NOMO-1 treated with dmso at 0.1 percent for 144 hours (cell line): Measurements from ENCODE around the gene SMPDL3A.

Experiments used
- DNase-seq: peaks from one replicate; lab custom pipeline; 2025; ENCODE audit not compliant: unreplicated experiment; lab: John Stamatoyannopoulos, UW

Gene SMPDL3A

DNA sequence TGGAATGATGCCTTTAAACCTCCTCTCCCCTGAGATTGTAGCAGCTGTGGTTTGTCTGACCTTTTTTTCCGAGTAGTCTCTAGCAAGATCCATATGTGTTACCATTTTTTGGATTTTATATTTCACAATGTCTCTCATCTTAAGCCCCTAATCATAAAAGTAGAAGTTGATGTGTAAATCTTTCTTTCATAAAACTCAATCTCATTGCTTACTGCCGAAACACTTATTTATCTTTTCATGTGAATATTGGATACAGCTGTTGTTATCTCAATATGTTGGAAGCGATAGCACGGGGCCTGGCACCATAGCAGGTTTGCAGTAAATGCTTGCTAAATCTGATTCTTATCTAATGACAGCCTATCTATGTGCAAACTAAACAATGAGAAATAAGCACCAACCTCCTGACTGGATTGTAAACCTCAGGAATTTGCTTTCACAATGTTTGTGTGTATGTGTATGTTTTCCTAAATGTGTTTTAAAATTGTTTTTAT, 14.2 kb downstream of the SMPDL3A start:
- no peak for DNase-seq

DNA sequence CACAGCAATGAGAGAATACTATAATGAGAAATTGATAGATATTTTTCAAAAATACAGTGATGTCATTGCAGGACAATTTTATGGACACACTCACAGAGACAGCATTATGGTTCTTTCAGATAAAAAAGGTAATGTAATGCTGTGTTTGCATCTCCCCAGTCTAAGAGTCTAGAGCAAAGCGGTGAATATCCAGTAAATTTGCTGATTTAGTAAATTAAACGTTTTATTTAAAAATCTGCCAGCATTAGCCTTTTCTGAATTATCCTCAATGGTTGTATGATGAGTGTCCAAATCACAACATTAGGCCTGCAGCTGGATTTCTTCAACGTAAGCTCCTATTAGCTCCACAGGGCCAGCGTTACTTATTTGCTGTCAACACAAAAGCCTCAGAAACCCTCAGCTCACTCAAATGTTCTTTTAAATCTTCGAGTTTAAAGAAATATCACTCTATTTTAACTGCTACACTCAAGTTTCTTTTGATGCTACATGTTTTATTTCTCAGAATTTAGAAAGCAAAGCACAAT, 16.0 kb downstream of the SMPDL3A start:
- no peak for DNase-seq

DNA sequence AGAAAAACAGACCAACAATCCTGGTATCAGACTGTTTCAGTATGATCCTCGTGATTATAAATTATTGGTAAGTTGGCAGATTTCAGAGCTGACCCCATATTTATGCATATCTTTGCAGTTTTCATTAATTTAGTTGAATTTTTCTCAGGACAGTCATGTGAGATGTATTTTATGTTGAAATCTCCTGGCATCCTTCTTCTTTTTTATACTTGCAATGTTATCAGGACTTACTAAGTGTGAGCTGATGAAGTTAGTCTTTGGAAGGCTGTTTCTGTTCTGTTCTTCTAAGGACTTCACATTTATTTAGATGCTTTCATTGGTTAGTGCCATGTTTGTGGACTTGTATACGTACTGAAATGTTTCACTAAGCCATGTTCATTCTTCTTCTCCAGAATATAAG, 17.2 kb downstream of the SMPDL3A start:
- no peak for DNase-seq

DNA sequence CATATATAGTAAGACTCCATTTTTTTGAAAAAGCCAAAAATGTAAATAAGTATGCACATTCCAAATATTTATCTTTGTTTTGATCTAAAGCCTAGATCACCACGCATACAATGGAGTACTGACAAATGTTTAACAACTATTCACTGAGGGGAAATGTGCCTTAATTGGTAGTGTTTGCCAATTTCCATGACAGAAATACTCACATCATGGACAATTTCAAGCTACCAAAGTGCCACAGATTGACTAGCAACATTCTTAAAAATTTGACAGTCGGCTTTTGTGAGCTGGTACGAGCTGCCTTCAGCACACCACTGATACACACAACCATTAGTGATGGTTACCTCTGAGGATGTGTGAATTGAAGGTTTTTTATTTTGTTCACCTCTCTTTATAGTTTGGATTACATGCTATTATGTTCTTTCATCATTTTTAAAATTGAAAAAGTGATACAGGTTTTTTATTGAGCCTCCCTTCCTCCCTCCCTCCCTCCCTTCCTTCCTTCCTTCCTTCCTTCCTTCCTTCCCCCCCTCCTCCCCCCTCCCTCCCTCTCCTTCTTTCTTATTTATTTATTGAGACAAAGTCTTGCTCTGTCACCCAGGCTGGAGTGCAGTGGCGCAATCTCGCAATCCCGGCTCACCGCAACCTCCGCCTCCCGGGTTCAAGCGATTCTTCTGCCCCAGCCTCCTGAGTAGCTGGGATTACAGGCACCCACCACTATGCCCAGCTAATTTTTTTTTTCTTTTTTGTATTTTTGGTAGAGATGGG, 19.2 kb downstream of the SMPDL3A start:
- DNase-seq, result no peak

DNA sequence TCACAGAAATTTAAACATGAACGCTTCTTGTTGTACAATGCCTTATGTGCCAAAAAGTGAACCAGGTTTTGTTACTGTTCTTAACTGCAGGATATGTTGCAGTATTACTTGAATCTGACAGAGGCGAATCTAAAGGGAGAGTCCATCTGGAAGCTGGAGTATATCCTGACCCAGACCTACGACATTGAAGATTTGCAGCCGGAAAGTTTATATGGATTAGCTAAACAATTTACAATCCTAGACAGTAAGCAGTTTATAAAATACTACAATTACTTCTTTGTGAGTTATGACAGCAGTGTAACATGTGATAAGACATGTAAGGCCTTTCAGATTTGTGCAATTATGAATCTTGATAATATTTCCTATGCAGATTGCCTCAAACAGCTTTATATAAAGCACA, 19.9 kb downstream of the SMPDL3A start:
- no peak for DNase-seq

DNA sequence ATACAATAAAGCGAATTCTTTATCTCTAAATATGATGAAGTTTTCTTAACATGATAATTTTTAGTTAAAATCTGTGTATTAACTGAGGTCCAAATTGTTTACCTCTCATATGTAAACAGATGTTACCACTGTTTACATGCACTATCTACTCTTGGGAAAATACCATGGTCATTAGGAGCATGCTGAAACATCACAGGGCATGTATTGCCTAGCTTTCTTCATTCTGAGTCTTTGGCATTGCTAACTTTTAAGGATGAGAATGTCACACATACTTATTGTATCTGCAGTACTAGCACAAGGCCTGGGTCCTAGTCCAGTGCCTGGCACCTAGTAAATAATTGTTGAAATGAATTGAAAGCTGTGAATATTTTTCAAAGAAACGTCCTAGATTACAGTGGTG, 20.6 kb downstream of the SMPDL3A start:
- no peak for DNase-seq

DNA sequence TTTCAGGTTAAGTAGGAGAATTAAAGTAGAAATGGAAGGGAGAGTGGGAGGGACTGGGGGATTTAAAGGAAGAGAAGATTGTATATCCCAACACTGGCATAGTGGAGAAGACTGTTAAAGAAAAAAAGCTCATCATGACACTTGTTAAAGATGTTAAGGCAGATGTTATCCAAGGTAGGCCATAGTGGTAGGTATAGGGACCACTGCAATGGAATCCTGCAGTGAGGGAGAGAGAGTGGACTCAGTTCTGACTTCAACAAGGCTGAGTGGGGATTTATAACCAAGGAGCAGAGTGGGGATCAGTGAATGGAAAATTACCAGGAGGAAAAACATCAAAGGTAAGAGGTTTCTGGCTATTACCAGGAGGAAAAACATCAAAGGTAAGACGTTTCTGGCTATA, 21.1 kb downstream of the SMPDL3A start:
- no peak for DNase-seq

DNA sequence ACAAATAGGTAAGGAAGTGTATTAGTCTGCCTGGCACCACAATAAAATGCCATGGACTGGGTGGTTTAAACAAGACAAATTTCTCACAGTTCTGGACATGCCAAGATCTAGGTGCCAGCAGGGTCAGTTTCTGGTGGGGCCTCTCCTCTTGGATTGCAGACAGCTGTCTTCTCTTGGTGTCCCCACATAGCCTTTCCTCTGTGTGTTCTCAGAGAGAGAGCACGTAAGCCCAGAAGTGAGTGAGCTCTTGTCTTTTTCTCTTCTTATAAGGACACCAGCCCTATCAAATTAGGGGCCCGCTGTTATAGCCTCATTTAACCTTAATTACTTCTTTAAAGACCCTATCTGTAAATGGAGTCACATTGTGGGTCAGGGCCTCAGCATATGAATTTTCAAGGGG, 28.3 kb downstream of the SMPDL3A start:
- no peak for DNase-seq

DNA sequence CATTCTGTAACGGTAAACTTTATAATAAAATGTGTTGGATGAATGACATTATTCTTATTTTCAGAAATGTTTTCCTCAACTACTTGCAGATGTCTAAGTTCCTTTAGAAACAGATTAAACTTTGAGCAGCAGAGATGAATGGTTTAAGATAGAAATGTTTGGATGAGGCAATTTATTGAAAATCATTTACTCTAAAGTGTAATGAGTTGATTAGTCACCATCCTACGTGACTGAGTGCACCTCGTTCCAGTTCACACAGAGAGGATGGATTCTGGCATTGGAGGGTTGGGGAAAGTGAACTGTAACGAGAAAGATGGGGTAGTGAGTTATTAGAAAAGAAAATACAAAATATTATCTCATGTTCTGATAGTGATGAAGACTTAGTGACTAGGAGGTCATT, 28.7 kb downstream of the SMPDL3A start:
- no peak for DNase-seq

DNA sequence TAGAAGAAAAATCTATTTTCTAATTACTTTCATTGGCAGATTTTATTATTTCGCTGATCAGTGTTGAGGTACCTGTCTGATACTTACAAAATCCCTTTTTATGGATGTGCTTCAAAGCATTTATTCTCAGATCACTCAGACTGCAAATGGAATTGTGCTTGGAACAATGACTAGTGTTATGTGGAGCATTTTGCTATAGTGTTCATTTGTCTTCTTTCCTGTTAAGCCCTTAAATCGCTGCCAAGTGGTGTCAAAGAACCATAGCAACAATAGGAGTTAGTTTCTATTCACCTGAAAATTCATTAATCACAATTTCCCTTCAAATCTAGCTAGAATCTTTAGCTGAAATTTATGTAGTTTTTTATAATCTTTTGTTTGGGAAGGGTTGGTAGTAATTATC, 29.8 kb downstream of the SMPDL3A start:
- no peak for DNase-seq

DNA sequence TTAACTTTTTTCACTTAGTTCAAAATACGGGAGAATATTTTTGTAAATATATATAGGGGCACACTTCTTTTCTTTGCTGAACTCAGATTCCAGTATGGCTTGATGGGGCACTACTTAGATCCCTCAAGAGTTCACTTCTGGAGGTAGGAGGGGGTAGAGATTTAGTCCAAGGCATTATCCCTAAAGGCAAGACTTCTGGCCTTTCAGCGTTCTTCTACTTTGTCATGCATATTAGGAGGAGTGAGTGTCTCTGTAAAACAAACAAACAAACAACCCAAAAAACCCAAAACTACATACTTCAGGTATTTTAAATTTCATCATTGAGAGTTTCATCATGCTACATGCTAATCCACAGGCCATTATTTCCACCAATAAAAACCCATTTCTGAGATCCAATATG, 32.0 kb downstream of the SMPDL3A start:
- no peak for DNase-seq

DNA sequence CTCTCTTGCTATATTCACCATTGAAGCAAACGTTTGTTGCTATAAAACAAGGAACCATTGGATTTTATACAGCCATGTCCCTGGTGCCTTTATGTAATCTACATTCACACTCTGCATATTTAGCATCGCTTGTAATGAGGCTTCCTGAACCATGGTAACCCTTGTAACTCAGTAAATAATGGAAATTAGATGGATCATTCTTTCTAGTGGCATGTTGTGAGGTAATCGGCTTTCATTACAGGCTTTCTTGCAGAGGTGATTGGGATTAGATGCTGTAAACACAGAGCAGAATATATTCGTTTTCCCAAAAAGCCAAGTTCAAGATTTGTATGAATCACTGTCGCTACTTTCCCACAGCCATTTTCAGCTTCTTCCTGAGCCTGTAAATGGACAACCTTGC, 36.1 kb downstream of the SMPDL3A start:
- no peak for DNase-seq

DNA sequence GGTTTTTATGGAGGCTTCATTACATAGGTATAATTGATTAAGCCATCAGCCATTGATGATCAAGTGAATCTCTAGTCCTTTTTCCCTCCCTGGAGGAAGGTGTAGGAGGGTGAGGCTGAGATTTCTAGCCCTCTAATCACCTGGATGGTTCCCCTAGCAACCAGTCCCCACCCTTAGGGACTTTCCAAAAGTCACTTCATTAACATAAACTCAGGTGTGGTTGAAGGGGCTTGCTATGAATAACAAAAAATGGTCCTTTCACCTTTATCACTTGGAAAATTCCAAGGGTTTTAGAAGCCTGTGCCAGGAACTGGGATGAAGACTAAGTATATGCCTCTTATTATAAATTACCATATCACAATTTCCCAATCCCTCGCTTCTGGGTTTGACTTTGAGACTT, 40.4 kb downstream of the SMPDL3A start:
- no peak for DNase-seq

DNA sequence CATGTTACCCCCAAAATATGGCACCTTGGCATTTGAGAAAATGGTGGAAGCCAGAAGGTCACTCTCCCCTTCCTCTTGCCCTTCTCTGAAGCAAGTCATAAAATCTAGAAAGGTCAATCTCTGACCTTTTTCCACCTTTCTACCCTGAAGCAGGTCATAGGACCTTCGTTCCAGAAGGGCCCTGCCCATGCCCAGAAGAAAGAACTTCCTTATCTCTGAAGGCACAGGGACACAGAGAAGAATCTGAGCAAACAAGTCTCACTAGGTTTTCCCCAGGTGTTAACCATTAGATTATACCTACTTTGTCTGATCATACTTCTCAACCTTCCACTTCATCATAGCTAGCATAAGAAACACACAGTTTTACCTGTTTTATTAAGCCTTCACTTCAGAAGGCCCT, 42.5 kb downstream of the SMPDL3A start:
- no peak for DNase-seq

DNA sequence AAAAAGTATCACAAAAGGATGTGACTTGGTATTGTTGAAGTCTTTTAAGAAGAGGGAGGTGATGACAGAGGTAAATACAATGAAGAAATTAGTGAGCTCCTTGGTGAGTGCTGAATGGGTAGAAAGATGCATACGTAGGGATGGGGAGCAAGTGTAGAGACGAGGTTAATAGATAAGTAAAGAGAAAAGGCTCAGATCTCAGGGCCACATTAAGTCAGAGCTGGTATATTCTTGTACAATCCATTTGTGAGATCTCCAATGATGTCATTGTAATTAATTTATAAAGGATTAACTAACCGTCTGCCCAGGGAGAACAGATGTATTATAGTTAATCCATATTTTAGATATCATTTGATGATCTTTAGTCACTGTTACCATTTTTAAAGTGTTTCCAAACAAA, 43.4 kb downstream of the SMPDL3A start:
- no peak for DNase-seq

DNA sequence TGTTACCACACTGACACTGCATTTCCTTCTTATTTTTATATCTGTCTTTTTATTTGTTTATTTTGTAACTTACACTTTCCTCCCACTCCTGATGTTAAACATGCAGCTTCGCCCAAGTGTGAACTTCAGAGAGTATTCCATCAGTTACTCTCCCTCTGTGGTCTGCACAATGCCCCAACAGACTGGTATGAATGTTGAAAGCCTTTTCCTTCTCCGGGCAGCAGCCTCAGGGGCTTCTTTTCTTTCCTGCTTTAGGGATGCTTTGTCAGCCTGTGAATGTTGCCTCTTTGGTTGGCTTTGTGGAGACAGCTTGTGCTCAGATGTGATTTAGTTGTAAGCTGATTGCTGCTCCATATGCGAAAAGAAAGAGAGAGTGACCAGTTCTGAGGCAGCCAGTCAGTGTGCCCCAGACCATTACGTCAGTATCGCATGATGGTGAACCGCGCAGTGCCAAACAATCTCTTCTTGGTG, 44.0 kb downstream of the SMPDL3A start:
- DNase-seq, result no peak

DNA sequence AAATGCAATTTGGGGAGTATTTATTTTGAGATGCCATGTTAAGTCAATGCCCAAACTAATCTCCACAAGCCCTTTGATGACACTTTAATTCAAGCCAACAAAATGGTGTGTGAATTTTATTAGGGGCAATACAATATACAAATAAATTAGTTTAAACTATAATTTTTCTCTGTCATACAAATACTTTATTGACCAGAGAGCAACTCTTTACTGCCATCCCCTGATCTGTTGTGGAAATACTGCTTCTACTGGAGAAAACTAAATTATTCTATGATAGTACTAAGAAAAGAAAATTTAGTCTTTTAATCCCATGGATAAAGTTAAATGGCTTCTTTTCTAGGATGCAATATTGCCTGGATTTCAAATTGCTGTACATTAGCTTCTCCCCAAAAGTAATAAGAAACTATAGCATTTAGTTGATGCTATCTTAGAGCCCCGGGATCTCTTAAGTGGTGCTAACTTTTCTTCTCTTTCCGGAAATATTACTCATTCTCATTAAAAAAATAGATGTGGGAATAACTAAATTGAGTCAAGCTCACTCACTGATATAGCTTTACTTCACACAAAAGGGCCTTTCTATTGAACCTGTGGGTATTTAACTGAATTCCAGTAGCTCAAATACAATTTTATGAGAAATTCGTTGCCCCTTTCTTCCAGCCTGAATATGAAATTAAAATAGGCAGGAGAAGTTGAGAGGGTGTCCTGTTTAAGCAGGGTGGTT, 49.2 kb downstream of the SMPDL3A start:
- peak; percentile 7 for DNase-seq

DNA sequence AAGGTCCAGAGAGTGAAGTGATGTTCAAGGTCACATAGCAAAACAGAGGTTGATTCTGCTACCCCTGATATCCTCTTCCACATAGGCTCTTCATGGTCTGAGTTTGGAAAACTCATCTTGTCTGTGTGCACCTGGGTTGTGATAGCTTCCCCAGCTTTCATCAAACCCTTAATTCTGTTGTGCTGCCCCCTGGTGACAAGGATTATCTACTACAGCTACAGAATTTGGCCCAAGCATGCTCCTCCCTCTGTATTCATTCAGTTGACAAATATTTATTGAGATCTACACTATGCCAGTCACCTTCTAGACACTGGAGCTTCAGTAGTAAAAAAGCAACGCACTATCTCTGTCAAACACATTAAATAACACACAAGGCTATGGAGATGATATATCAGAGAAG, 50.4 kb downstream of the SMPDL3A start:
- DNase-seq, result peak; percentile 7

DNA sequence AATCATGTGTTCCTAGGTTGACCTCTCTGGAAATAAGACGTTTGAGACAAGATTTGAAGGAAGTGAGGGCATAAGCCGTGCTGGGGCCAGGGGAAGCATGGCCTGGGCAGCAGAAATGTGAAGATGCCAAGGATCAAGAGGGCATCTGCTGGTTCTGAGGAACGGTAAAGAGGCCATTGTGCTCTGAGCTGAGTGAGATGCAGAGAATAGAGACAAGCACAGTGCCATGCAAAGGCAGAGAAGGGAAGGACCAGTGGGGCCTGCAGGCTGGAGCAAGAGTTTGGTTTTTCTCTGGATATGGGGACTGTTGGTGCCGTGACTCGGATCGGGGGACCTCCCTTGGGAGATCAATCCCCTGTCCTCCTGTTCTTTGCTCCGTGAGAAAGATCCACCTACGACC, 50.8 kb downstream of the SMPDL3A start:
- no peak for DNase-seq

DNA sequence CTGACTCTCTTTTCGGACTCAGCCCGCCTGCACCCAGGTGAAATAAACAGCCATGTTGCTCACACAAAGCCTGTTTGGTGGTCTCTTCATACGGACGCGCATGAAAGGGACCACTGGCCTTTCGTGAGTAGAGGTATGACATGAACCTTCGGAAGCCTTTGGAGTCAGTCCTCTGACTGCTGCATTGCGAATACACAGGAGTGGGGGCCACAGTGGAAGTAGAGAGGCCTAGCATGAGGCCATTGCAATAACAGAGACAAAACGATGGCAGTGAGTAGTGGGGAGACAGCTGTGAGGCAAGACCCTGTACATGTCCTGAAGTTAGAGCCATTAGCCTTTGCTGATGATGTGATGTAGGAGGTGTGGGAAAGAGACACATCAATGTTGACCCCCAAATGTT, 56.4 kb downstream of the SMPDL3A start:
- no peak for DNase-seq

DNA sequence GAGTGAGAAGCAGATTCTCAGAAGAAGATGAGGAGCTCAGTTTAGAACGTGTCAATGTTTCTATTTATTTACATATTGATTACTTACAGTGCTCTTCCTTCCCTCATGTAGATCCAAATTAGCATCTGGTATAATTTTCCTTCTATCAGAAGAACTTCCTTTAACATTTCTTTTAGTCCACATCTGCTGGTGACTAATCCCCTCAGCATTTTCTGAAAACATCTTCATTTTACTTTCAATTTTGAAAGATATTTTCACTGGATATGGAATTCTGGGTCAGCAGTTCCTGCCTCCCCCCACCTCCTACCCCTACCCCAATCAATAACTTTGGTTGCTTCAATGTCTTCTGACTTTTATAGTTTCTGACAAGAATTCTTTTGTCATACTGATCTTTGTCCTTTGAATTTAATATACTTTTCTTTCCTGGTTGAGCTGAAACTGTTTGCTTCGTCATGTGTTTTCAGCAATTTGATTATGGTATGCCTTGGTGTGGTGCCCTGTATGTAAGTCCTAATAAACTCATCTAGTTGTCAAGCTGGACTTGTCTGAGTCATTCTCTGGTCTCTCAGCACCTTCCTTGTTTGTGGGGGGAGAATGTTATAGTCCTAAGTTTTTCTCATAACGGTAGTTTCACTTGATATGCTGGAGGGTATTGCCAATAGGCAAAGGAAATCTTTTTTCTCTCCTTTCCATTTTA, 57.0 kb downstream of the SMPDL3A start:
- no peak for DNase-seq
